Activated T-helper 9 cell treated with anti-CD3 and anti-CD28 coated beads, Interleukin-2, amount 50 U/mL, for 16 hours (primary cell): Measurements from ENCODE around the gene ACAA2.

Experiments
- DNase-seq: peaks from one replicate; pipeline ENCODE4 v3.0.0-alpha.2; 2020; ENCODE audit warnings: low read depth

The ACAA2 gene

GRCh38 chr18:49743117-49743567, 70.2 kb downstream of the ACAA2 start:
- no peak for DNase-seq

- no peak for DNase-seq
These were observed 70.8 kb downstream of the ACAA2 start for GRCh38 chr18:49742316-49743116.

- DNase-seq = no peak
These were observed 74.1 kb downstream of the ACAA2 start for GRCh38 chr18:49739275-49739674.

GRCh38 chr18:49738721-49739120, 74.6 kb downstream of the ACAA2 start:
- DNase-seq = no peak

GRCh38 chr18:49734836-49735235, 78.5 kb downstream of the ACAA2 start:
- DNase-seq = no peak

GRCh38 chr18:49733896-49734585, 79.3 kb downstream of the ACAA2 start:
- no peak for DNase-seq

GRCh38 chr18:49733321-49733720, 80.0 kb downstream of the ACAA2 start:
- DNase-seq = no peak
